OCI-LY1 (cell line): Measurements from ENCODE around the gene ABCC4.

Experiments
- H2AFZ ChIP-seq: fragments of 200-600 bp; sonication (generic), shearing (Covaris generic); 2 replicates; pipeline ENCODE4 v1.6.0; 2014; ENCODE audit warnings: antibody characterized with exemption, mild to moderate bottlenecking, low read length
- H3F3A ChIP-seq: fragments of 200-600 bp; sonication (generic), shearing (Covaris generic); 2 replicates; pipeline ENCODE4 v1.6.0; 2014; ENCODE audit warnings: mild to moderate bottlenecking, antibody characterized with exemption, low read length, moderate library complexity; ENCODE audit not compliant: insufficient read depth
- H3K27ac ChIP-seq: fragments of 200-600 bp; sonication (generic); 2 replicates; pipeline ENCODE4 v1.5.1; 2014; ENCODE audit warnings: low read length, mixed run types, mild to moderate bottlenecking, low read depth; ENCODE audit not compliant: poor library complexity, severe bottlenecking
- H3K27me3 ChIP-seq: fragments of 200-600 bp; sonication (generic); 2 replicates; pipeline ENCODE4 v1.6.0; 2014; ENCODE audit warnings: antibody characterized with exemption, mild to moderate bottlenecking, low read length, moderate library complexity; ENCODE audit not compliant: insufficient read depth
- H3K36me3 ChIP-seq: fragments of 200-600 bp; sonication (generic); 2 replicates; pipeline ENCODE4 v1.6.1; 2014; ENCODE audit warnings: mild to moderate bottlenecking, antibody characterized with exemption, low read length, moderate library complexity, mixed read lengths; ENCODE audit not compliant: insufficient read depth
- H3K4me1 ChIP-seq: fragments of 200-600 bp; sonication (generic); 2 replicates; pipeline ENCODE4 v1.5.1; 2014; ENCODE audit warnings: mild to moderate bottlenecking, low read length, moderate library complexity; ENCODE audit not compliant: insufficient read depth, severe bottlenecking
- H3K4me2 ChIP-seq: fragments of 200-600 bp; sonication (generic), shearing (Covaris generic); 2 replicates; pipeline ENCODE4 v1.6.1; 2014; ENCODE audit warnings: low read length
- H3K4me3 ChIP-seq: fragments of 200-600 bp; sonication (generic); 2 replicates; pipeline ENCODE4 v1.5.1; 2014; ENCODE audit warnings: low read length, low read depth, mild to moderate bottlenecking, mixed read lengths; ENCODE audit not compliant: poor library complexity, severe bottlenecking
- H3K79me2 ChIP-seq: fragments of 200-600 bp; shearing (Covaris generic); 2 replicates; pipeline ENCODE4 v1.6.1; 2016; ENCODE audit warnings: mixed run types, low read length, mixed read lengths; ENCODE audit not compliant: insufficient read depth
- H3K9ac ChIP-seq: fragments of 200-600 bp; sonication (generic), shearing (Covaris generic); 2 replicates; pipeline ENCODE4 v1.6.1; 2014; ENCODE audit warnings: mild to moderate bottlenecking, low read length, mixed read lengths
- H3K9me2 ChIP-seq: fragments of 200-600 bp; sonication (generic), shearing (Covaris generic); 2 replicates; pipeline ENCODE4 v1.6.1; 2014; ENCODE audit warnings: low read depth, mild to moderate bottlenecking, low read length, mixed read lengths
- H3K9me3 ChIP-seq: fragments of 200-600 bp; shearing (Covaris generic); 2 replicates; pipeline ENCODE4 v1.6.1; 2014; ENCODE audit warnings: low read length, mixed read lengths
- H4K20me1 ChIP-seq: fragments of 200-600 bp; sonication (generic), shearing (Covaris generic); 2 replicates; pipeline ENCODE4 v1.6.0; 2016; ENCODE audit warnings: mild to moderate bottlenecking, low read length; ENCODE audit not compliant: insufficient read depth
- CTCF ChIP-seq: fragments of 200-600 bp; sonication (generic), shearing (Covaris generic); IDR thresholded peaks from 2 replicates; pipeline ENCODE4 v1.5.1; 2017; ENCODE audit warnings: mild to moderate bottlenecking, antibody characterized with exemption, low read length, moderate library complexity, mixed read lengths
- EZH2 ChIP-seq: fragments of 200-600 bp; sonication (generic), shearing (Covaris generic); IDR thresholded peaks from 2 replicates; pipeline ENCODE4 v1.8.0; 2017; ENCODE audit warnings: borderline replicate concordance, mixed run types, mild to moderate bottlenecking, antibody characterized with exemption, low read length, moderate library complexity, mixed read lengths

ABCC4 gene

GRCh38 chr13:95185311-95185710 is 115.9 kb downstream of the ABCC4 start:
- Histone ChIP-seq H3K4me1 (no peaks in the 10 kb centered on the region), H3K9me3 (no peaks in the 10 kb centered on the region), H3K36me3 (peaks cover 24% of the 10 kb centered on the region; the same call in 1 of the 2 replicates), H3F3A (no peaks in the 10 kb centered on the region), H3K27ac (no peak overlapping the region), H3K4me3 (no peak overlapping the region), H3K79me2 (no peaks in the 10 kb centered on the region), H2AFZ (no peak overlapping the region), H3K4me2 (no peak overlapping the region), H3K9me2 (no peaks in the 10 kb centered on the region), H3K9ac (no peak overlapping the region), H3K27me3 (no peaks in the 10 kb centered on the region), H4K20me1 (no peaks in the 10 kb centered on the region)
- TF ChIP-seq CTCF (no peak), EZH2 (no peak)

- Histone ChIP-seq H3K27ac (no peak overlapping the region), H3K4me3 (no peak overlapping the region), H4K20me1 (no peaks in the 10 kb centered on the region), H2AFZ (no peak overlapping the region), H3F3A (no peaks in the 10 kb centered on the region), H3K9me3 (no peaks in the 10 kb centered on the region), H3K36me3 (peaks cover 30% of the 10 kb centered on the region; the same call in 1 of the 2 replicates), H3K4me1 (no peaks in the 10 kb centered on the region), H3K79me2 (no peaks in the 10 kb centered on the region), H3K27me3 (no peaks in the 10 kb centered on the region), H3K9me2 (no peaks in the 10 kb centered on the region), H3K4me2 (no peak overlapping the region), H3K9ac (no peak overlapping the region)
- TF ChIP-seq CTCF (no peak), EZH2 (no peak)
These were observed 116.9 kb downstream of the ABCC4 start for GRCh38 chr13:95184317-95184716.

- Histone ChIP-seq H3K79me2 (no peaks in the 10 kb centered on the region), H3K36me3 (peaks cover 31% of the 10 kb centered on the region; the same call in 1 of the 2 replicates), H3K4me2 (no peak overlapping the region), H3K9me3 (no peaks in the 10 kb centered on the region), H3K9ac (no peak overlapping the region), H2AFZ (no peak overlapping the region), H4K20me1 (no peaks in the 10 kb centered on the region), H3K4me3 (no peak overlapping the region), H3K27me3 (no peaks in the 10 kb centered on the region), H3K9me2 (no peaks in the 10 kb centered on the region), H3F3A (no peaks in the 10 kb centered on the region), H3K27ac (no peak overlapping the region), H3K4me1 (no peaks in the 10 kb centered on the region)
- no peak for TF ChIP-seq CTCF
- no peak for TF ChIP-seq EZH2
These were observed 118.5 kb downstream of the ABCC4 start for GRCh38 chr13:95182570-95183265.
